ENCODE measurements around the gene PRKCB.

DNA sequence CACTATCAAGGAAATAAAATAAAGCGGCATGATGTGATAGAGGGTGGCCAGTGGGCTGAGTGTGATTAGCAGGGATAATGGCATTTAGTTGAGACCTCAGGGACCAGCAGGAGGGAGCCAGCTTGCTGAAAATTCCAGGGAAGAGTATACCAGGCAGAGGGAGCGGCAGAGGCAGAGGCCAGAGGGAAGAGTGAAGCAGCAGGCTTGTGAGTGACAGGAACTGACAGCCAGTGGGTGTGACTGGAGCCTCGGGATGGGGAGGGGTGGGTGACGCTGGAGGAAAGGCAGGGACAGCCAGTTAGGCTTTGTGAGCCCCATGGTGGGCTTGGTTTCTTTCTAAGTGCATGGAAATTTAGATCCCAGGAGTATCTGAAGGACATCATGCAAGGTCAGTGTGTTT lies 210.7 kb downstream of the PRKCB start:
- TF ChIP-seq ZNF274 (IDR thresholded peaks at IDR 0.05; ENCODE audit: low read length) (no peak), ZNF274 (tag by site-specific recombination; IDR thresholded peaks at IDR 0.05; ENCODE audit: borderline replicate concordance) (no peak), MEIS1 (CRISPR knock-in tag; IDR thresholded peaks at IDR 0.05; ENCODE audit: borderline replicate concordance) (no peak), BCL11B (tag by site-specific recombination; IDR thresholded peaks at IDR 0.05; ENCODE audit: low read depth) (no peak), ZBTB21 (tag by site-specific recombination; IDR thresholded peaks at IDR 0.05) (no peak), ZNF354C (tag by site-specific recombination; IDR thresholded peaks at IDR 0.05; ENCODE audit: borderline replicate concordance, low read depth) (no peak), ZNF561 (tag by site-specific recombination; IDR thresholded peaks at IDR 0.05; ENCODE audit: borderline replicate concordance) (no peak)
- TF ChIP-seq, protein P1, sequence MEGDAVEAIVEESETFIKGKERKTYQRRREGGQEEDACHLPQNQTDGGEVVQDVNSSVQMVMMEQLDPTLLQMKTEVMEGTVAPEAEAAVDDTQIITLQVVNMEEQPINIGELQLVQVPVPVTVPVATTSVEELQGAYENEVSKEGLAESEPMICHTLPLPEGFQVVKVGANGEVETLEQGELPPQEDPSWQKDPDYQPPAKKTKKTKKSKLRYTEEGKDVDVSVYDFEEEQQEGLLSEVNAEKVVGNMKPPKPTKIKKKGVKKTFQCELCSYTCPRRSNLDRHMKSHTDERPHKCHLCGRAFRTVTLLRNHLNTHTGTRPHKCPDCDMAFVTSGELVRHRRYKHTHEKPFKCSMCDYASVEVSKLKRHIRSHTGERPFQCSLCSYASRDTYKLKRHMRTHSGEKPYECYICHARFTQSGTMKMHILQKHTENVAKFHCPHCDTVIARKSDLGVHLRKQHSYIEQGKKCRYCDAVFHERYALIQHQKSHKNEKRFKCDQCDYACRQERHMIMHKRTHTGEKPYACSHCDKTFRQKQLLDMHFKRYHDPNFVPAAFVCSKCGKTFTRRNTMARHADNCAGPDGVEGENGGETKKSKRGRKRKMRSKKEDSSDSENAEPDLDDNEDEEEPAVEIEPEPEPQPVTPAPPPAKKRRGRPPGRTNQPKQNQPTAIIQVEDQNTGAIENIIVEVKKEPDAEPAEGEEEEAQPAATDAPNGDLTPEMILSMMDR (tag by site-specific recombination; IDR thresholded peaks at IDR 0.05) = no peak
- TF ChIP-seq, protein P2, sequence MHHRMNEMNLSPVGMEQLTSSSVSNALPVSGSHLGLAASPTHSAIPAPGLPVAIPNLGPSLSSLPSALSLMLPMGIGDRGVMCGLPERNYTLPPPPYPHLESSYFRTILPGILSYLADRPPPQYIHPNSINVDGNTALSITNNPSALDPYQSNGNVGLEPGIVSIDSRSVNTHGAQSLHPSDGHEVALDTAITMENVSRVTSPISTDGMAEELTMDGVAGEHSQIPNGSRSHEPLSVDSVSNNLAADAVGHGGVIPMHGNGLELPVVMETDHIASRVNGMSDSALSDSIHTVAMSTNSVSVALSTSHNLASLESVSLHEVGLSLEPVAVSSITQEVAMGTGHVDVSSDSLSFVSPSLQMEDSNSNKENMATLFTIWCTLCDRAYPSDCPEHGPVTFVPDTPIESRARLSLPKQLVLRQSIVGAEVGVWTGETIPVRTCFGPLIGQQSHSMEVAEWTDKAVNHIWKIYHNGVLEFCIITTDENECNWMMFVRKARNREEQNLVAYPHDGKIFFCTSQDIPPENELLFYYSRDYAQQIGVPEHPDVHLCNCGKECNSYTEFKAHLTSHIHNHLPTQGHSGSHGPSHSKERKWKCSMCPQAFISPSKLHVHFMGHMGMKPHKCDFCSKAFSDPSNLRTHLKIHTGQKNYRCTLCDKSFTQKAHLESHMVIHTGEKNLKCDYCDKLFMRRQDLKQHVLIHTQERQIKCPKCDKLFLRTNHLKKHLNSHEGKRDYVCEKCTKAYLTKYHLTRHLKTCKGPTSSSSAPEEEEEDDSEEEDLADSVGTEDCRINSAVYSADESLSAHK (tag by site-specific recombination; IDR thresholded peaks at IDR 0.05) = no peak
- TF ChIP-seq, protein P3, sequence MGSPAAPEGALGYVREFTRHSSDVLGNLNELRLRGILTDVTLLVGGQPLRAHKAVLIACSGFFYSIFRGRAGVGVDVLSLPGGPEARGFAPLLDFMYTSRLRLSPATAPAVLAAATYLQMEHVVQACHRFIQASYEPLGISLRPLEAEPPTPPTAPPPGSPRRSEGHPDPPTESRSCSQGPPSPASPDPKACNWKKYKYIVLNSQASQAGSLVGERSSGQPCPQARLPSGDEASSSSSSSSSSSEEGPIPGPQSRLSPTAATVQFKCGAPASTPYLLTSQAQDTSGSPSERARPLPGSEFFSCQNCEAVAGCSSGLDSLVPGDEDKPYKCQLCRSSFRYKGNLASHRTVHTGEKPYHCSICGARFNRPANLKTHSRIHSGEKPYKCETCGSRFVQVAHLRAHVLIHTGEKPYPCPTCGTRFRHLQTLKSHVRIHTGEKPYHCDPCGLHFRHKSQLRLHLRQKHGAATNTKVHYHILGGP (tag by site-specific recombination; IDR thresholded peaks at IDR 0.05) = no peak
- TF ChIP-seq, protein P4, sequence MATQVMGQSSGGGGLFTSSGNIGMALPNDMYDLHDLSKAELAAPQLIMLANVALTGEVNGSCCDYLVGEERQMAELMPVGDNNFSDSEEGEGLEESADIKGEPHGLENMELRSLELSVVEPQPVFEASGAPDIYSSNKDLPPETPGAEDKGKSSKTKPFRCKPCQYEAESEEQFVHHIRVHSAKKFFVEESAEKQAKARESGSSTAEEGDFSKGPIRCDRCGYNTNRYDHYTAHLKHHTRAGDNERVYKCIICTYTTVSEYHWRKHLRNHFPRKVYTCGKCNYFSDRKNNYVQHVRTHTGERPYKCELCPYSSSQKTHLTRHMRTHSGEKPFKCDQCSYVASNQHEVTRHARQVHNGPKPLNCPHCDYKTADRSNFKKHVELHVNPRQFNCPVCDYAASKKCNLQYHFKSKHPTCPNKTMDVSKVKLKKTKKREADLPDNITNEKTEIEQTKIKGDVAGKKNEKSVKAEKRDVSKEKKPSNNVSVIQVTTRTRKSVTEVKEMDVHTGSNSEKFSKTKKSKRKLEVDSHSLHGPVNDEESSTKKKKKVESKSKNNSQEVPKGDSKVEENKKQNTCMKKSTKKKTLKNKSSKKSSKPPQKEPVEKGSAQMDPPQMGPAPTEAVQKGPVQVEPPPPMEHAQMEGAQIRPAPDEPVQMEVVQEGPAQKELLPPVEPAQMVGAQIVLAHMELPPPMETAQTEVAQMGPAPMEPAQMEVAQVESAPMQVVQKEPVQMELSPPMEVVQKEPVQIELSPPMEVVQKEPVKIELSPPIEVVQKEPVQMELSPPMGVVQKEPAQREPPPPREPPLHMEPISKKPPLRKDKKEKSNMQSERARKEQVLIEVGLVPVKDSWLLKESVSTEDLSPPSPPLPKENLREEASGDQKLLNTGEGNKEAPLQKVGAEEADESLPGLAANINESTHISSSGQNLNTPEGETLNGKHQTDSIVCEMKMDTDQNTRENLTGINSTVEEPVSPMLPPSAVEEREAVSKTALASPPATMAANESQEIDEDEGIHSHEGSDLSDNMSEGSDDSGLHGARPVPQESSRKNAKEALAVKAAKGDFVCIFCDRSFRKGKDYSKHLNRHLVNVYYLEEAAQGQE (tag by site-specific recombination; IDR thresholded peaks at IDR 0.05) = no peak

Measured in HEK293 (cell line).